ENCODE measurements around the gene ADPRS. TPM values are rescaled to one million over a fixed set of nuclear protein-coding genes. Genes with fewer than 3 reads are reported as not detected.

Gene ADPRS
- total and polyA plus RNA-seq, 2 experiments from 2014 or later: 22.6 to 46.6 TPM

DNA sequence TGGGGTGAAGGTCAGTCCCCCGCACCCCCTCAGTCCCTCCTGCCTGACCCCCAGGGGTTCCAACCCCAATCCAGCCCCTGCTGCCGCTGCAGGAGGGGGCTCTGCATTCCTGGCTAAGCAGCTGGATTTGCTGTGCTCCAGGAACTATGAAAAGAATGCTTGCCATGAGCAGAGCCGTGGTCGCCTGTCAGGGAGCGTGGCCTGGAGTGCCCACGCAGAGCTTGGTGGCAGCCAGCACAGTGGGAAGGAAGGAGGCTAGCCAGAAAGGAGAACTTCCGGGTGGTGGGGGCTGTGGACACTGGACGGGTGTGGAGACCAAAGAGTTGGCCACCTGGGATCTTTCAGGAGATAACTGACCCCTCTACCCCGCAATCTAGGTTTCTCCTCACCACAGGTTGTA is 30.8 kb downstream of the ADPRS start:
- Mint-ChIP-seq H3K36me3 (ENCODE audit: low read depth) (no peaks in the 10 kb centered on the region), H3K27me3 (ENCODE audit: insufficient read depth, low read depth, poor library complexity) (peaks cover 24% of the 10 kb centered on the region), H3K4me3 (no peak overlapping the region), H3K27ac (no peak overlapping the region), H3K9me3 (no peaks in the 10 kb centered on the region), H3K4me1 (peaks cover 6% of the 10 kb centered on the region)
- Histone ChIP-seq H3F3A (replicated peaks; ENCODE audit: low read depth) (no peaks in the 10 kb centered on the region), H3K27me3 (ENCODE audit: insufficient read depth) (peaks cover 23% of the 10 kb centered on the region), H4K20me1 (replicated peaks; ENCODE audit: insufficient read depth) (no peaks in the 10 kb centered on the region), H3K4me3 (no peak overlapping the region), H3K36me3 (ENCODE audit: insufficient read depth) (no peaks in the 10 kb centered on the region), H3K4me2 (no peak overlapping the region), H3K79me2 (replicated peaks; ENCODE audit: insufficient read depth) (no peaks in the 10 kb centered on the region), H3K27ac (ENCODE audit: low read depth) (no peak overlapping the region), H3K4me1 (ENCODE audit: insufficient read depth) (no peaks in the 10 kb centered on the region; the same call in 1 of the 2 replicates), H3K9me2 (ENCODE audit: insufficient read depth) (no peaks in the 10 kb centered on the region), H2AFZ (no peak overlapping the region)
- no peak for DNase-seq (ENCODE audit: low spot score)
- TF ChIP-seq CREB1 (CRISPR knock-in tag; IDR thresholded peaks at IDR 0.05; ENCODE audit: low read depth) (no peak), ZNF114 (CRISPR knock-in tag; IDR thresholded peaks at IDR 0.05) (no peak), ZNF331 (CRISPR knock-in tag; IDR thresholded peaks at IDR 0.05; ENCODE audit: low read depth) (no peak), JUNB (IDR thresholded peaks at IDR 0.05; ENCODE audit: unreplicated experiment) (no peak), EZH2phosphoT487 (IDR thresholded peaks at IDR 0.05; ENCODE audit: unreplicated experiment) (no peak), NANOG (IDR thresholded peaks at IDR 0.05; ENCODE audit: borderline replicate concordance) (no peak)
- TF ChIP-seq, protein P1, sequence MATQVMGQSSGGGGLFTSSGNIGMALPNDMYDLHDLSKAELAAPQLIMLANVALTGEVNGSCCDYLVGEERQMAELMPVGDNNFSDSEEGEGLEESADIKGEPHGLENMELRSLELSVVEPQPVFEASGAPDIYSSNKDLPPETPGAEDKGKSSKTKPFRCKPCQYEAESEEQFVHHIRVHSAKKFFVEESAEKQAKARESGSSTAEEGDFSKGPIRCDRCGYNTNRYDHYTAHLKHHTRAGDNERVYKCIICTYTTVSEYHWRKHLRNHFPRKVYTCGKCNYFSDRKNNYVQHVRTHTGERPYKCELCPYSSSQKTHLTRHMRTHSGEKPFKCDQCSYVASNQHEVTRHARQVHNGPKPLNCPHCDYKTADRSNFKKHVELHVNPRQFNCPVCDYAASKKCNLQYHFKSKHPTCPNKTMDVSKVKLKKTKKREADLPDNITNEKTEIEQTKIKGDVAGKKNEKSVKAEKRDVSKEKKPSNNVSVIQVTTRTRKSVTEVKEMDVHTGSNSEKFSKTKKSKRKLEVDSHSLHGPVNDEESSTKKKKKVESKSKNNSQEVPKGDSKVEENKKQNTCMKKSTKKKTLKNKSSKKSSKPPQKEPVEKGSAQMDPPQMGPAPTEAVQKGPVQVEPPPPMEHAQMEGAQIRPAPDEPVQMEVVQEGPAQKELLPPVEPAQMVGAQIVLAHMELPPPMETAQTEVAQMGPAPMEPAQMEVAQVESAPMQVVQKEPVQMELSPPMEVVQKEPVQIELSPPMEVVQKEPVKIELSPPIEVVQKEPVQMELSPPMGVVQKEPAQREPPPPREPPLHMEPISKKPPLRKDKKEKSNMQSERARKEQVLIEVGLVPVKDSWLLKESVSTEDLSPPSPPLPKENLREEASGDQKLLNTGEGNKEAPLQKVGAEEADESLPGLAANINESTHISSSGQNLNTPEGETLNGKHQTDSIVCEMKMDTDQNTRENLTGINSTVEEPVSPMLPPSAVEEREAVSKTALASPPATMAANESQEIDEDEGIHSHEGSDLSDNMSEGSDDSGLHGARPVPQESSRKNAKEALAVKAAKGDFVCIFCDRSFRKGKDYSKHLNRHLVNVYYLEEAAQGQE (IDR thresholded peaks at IDR 0.05; ENCODE audit: unreplicated experiment): no peak
- TF ChIP-seq, protein P2, sequence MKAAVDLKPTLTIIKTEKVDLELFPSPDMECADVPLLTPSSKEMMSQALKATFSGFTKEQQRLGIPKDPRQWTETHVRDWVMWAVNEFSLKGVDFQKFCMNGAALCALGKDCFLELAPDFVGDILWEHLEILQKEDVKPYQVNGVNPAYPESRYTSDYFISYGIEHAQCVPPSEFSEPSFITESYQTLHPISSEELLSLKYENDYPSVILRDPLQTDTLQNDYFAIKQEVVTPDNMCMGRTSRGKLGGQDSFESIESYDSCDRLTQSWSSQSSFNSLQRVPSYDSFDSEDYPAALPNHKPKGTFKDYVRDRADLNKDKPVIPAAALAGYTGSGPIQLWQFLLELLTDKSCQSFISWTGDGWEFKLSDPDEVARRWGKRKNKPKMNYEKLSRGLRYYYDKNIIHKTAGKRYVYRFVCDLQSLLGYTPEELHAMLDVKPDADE (IDR thresholded peaks at IDR 0.05): no peak
- TF ChIP-seq, protein P3, sequence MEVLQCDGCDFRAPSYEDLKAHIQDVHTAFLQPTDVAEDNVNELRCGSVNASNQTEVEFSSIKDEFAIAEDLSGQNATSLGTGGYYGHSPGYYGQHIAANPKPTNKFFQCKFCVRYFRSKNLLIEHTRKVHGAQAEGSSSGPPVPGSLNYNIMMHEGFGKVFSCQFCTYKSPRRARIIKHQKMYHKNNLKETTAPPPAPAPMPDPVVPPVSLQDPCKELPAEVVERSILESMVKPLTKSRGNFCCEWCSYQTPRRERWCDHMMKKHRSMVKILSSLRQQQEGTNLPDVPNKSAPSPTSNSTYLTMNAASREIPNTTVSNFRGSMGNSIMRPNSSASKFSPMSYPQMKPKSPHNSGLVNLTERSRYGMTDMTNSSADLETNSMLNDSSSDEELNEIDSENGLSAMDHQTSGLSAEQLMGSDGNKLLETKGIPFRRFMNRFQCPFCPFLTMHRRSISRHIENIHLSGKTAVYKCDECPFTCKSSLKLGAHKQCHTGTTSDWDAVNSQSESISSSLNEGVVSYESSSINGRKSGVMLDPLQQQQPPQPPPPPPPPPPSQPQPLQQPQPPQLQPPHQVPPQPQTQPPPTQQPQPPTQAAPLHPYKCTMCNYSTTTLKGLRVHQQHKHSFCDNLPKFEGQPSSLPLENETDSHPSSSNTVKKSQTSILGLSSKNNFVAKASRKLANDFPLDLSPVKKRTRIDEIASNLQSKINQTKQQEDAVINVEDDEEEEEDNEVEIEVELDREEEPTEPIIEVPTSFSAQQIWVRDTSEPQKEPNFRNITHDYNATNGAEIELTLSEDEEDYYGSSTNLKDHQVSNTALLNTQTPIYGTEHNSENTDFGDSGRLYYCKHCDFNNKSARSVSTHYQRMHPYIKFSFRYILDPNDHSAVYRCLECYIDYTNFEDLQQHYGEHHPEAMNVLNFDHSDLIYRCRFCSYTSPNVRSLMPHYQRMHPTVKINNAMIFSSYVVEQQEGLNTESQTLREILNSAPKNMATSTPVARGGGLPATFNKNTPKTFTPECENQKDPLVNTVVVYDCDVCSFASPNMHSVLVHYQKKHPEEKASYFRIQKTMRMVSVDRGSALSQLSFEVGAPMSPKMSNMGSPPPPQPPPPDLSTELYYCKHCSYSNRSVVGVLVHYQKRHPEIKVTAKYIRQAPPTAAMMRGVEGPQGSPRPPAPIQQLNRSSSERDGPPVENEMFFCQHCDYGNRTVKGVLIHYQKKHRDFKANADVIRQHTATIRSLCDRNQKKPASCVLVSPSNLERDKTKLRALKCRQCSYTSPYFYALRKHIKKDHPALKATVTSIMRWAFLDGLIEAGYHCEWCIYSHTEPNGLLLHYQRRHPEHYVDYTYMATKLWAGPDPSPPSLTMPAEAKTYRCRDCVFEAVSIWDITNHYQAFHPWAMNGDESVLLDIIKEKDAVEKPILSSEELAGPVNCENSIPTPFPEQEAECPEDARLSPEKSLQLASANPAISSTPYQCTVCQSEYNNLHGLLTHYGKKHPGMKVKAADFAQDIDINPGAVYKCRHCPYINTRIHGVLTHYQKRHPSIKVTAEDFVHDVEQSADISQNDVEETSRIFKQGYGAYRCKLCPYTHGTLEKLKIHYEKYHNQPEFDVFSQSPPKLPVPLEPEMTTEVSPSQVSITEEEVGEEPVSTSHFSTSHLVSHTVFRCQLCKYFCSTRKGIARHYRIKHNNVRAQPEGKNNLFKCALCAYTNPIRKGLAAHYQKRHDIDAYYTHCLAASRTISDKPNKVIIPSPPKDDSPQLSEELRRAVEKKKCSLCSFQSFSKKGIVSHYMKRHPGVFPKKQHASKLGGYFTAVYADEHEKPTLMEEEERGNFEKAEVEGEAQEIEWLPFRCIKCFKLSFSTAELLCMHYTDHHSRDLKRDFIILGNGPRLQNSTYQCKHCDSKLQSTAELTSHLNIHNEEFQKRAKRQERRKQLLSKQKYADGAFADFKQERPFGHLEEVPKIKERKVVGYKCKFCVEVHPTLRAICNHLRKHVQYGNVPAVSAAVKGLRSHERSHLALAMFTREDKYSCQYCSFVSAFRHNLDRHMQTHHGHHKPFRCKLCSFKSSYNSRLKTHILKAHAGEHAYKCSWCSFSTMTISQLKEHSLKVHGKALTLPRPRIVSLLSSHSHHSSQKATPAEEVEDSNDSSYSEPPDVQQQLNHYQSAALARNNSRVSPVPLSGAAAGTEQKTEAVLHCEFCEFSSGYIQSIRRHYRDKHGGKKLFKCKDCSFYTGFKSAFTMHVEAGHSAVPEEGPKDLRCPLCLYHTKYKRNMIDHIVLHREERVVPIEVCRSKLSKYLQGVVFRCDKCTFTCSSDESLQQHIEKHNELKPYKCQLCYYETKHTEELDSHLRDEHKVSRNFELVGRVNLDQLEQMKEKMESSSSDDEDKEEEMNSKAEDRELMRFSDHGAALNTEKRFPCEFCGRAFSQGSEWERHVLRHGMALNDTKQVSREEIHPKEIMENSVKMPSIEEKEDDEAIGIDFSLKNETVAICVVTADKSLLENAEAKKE (CRISPR knock-in tag; IDR thresholded peaks at IDR 0.05): no peak
- TF ChIP-seq, protein P4, sequence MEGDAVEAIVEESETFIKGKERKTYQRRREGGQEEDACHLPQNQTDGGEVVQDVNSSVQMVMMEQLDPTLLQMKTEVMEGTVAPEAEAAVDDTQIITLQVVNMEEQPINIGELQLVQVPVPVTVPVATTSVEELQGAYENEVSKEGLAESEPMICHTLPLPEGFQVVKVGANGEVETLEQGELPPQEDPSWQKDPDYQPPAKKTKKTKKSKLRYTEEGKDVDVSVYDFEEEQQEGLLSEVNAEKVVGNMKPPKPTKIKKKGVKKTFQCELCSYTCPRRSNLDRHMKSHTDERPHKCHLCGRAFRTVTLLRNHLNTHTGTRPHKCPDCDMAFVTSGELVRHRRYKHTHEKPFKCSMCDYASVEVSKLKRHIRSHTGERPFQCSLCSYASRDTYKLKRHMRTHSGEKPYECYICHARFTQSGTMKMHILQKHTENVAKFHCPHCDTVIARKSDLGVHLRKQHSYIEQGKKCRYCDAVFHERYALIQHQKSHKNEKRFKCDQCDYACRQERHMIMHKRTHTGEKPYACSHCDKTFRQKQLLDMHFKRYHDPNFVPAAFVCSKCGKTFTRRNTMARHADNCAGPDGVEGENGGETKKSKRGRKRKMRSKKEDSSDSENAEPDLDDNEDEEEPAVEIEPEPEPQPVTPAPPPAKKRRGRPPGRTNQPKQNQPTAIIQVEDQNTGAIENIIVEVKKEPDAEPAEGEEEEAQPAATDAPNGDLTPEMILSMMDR (conservative IDR thresholded peaks at IDR 0.05; ENCODE audit: low read depth in 2 of 2): no peak
- no peak for ATAC-seq

Measured in GM23338 (cell line).